Astrocyte (in vitro differentiated cells and primary cell): ENCODE data around the gene PPP1R14C. TPM values are rescaled to one million over a fixed set of nuclear protein-coding genes. Genes with fewer than 3 reads are reported as not detected.

Experiments used
- DNase-seq: peaks from one replicate; pipeline ENCODE4 v3.0.0-alpha.2; 2010; ENCODE audit warnings: low read depth
- FAIRE-seq: peaks from 2 replicates; lab custom pipeline; 2011; peaks lifted over from hg19 to GRCh38; lab: Jason Lieb, UNC
- H2AFZ ChIP-seq: 2 replicates; pipeline ENCODE4 v1.6.0; 2012; ENCODE audit warnings: low read depth, low read length, inconsistent platforms
- H3K27ac ChIP-seq: 2 replicates; pipeline ENCODE4 v1.5.1; 2011; ENCODE audit warnings: low read depth, low read length, inconsistent platforms
- H3K27me3 ChIP-seq: 2 replicates; pipeline ENCODE4 v1.6.0; 2011; ENCODE audit warnings: low read length, inconsistent platforms; ENCODE audit not compliant: insufficient read depth
- H3K36me3 ChIP-seq: 2 replicates; pipeline ENCODE4 v1.5.1; 2011; ENCODE audit warnings: low read length, inconsistent platforms; ENCODE audit not compliant: insufficient read depth
- H3K4me1 ChIP-seq: 2 replicates; pipeline ENCODE4 v1.5.1; 2011; ENCODE audit warnings: low read length, inconsistent platforms; ENCODE audit not compliant: insufficient read depth
- H3K4me2 ChIP-seq: 2 replicates; pipeline ENCODE4 v1.6.0; 2012; ENCODE audit warnings: low read length, inconsistent platforms
- H3K4me3 ChIP-seq: 2 replicates; pipeline ENCODE4 v1.5.1; 2011; ENCODE audit warnings: low read depth, mild to moderate bottlenecking, low read length, inconsistent platforms; ENCODE audit not compliant: insufficient read depth
- H3K79me2 ChIP-seq: 2 replicates; pipeline ENCODE4 v1.6.0; 2012; ENCODE audit warnings: mild to moderate bottlenecking, low read length, inconsistent platforms; ENCODE audit not compliant: insufficient read depth
- H3K9ac ChIP-seq: 2 replicates; pipeline ENCODE4 v1.6.0; 2012; ENCODE audit warnings: mild to moderate bottlenecking, low read length, inconsistent platforms
- H3K9me3 ChIP-seq: 2 replicates; pipeline ENCODE4 v1.5.1; 2012; ENCODE audit warnings: low read depth, mild to moderate bottlenecking, low read length, inconsistent platforms; ENCODE audit not compliant: insufficient read depth
- H4K20me1 ChIP-seq: 2 replicates; pipeline ENCODE4 v1.6.0; 2012; ENCODE audit warnings: low read length, inconsistent platforms; ENCODE audit not compliant: insufficient read depth
- H3K27ac Mint-ChIP-seq: one replicate; pipeline ENCODE4 v1.8.0; 2021; ENCODE audit warnings: mild to moderate bottlenecking, mixed read lengths; ENCODE audit not compliant: unreplicated experiment
- H3K27me3 Mint-ChIP-seq: one replicate; pipeline ENCODE4 v1.8.0; 2021; ENCODE audit warnings: low read depth, mixed read lengths; ENCODE audit not compliant: unreplicated experiment
- H3K36me3 Mint-ChIP-seq: one replicate; pipeline ENCODE4 v1.8.0; 2021; ENCODE audit warnings: low read depth, mixed read lengths; ENCODE audit not compliant: unreplicated experiment
- H3K4me1 Mint-ChIP-seq: one replicate; pipeline ENCODE4 v1.8.0; 2021; ENCODE audit warnings: low read depth, mixed read lengths; ENCODE audit not compliant: unreplicated experiment
- H3K4me3 Mint-ChIP-seq: one replicate; pipeline ENCODE4 v1.8.0; 2021; ENCODE audit warnings: mild to moderate bottlenecking, moderate library complexity, mixed read lengths; ENCODE audit not compliant: unreplicated experiment
- H3K9me3 Mint-ChIP-seq: one replicate; pipeline ENCODE4 v1.8.0; 2021; ENCODE audit warnings: mild to moderate bottlenecking, mixed read lengths; ENCODE audit not compliant: unreplicated experiment
- CTCF ChIP-seq: IDR thresholded peaks from 2 replicates; pipeline ENCODE4 v1.5.1; 2011; ENCODE audit warnings: low read depth, mild to moderate bottlenecking, inconsistent platforms, low read length, moderate library complexity; ENCODE audit not compliant: insufficient read depth
- EZH2 ChIP-seq: IDR thresholded peaks from 2 replicates; pipeline ENCODE4 v1.6.1; 2012; ENCODE audit warnings: mild to moderate bottlenecking, low read length, inconsistent platforms; ENCODE audit not compliant: insufficient read depth
- total RNA-seq: library from RNA; stranded (reverse); gene quantifications from 2 replicates; pipeline ENCODE4 v1.2.1, GENCODE V29; 2021

The PPP1R14C gene
- total RNA-seq, 1 donor from 2014 or later: 3.9 TPM

- H3K4me1 Mint-ChIP-seq: peaks cover 8% of the 10 kb centered on the region
- DNase-seq (no peak), FAIRE-seq (no peak)
- Histone ChIP-seq H3K79me2 (no peaks in the 10 kb centered on the region), H3K27me3 (no peaks in the 10 kb centered on the region), H2AFZ (no peak overlapping the region), H3K36me3 (no peaks in the 10 kb centered on the region), H3K9me3 (peaks cover 3% of the 10 kb centered on the region), H3K27ac (no peak overlapping the region), H3K4me2 (no peak overlapping the region), H3K9ac (no peak overlapping the region), H4K20me1 (no peaks in the 10 kb centered on the region), H3K4me3 (no peak overlapping the region), H3K4me1 (no peaks in the 10 kb centered on the region)
- no peak overlapping the region for H3K27ac Mint-ChIP-seq
- H3K4me3 Mint-ChIP-seq: no peak overlapping the region
- peaks cover 36% of the 10 kb centered on the region for H3K27me3 Mint-ChIP-seq
- TF ChIP-seq EZH2 (no peak), CTCF (no peak)
- H3K9me3 Mint-ChIP-seq: peaks cover 8% of the 10 kb centered on the region
- H3K36me3 Mint-ChIP-seq: no peaks in the 10 kb centered on the region
Measured at GRCh38 chr6:150196942-150197745, 54.3 kb downstream of the PPP1R14C start.

- Mint-ChIP-seq H3K4me3 (no peak overlapping the region), H3K4me1 (peaks cover 8% of the 10 kb centered on the region), H3K27me3 (peaks cover 38% of the 10 kb centered on the region), H3K36me3 (no peaks in the 10 kb centered on the region), H3K27ac (no peak overlapping the region), H3K9me3 (peaks cover under 1% of the 10 kb centered on the region)
- no peaks in the 10 kb centered on the region for H3K9me3 ChIP-seq
- H3K36me3 ChIP-seq: no peaks in the 10 kb centered on the region
- DNase-seq (no peak), FAIRE-seq (no peak)
- H4K20me1 ChIP-seq: no peaks in the 10 kb centered on the region
- H3K4me3 ChIP-seq: no peak overlapping the region
- H3K4me1 ChIP-seq: no peaks in the 10 kb centered on the region
- TF ChIP-seq EZH2 (no peak), CTCF (no peak)
- no peak overlapping the region for H3K9ac ChIP-seq
- no peak overlapping the region for H2AFZ ChIP-seq
- H3K4me2 ChIP-seq: no peak overlapping the region
- H3K79me2 ChIP-seq: no peaks in the 10 kb centered on the region
- H3K27ac ChIP-seq: no peak overlapping the region
- H3K27me3 ChIP-seq: no peaks in the 10 kb centered on the region
Measured at GRCh38 chr6:150198532-150198931, 55.7 kb downstream of the PPP1R14C start.

GRCh38 chr6:150199241-150199640 lies 56.4 kb downstream of the PPP1R14C start:
- Mint-ChIP-seq H3K27me3 (peaks cover 44% of the 10 kb centered on the region), H3K4me3 (no peak overlapping the region), H3K27ac (no peak overlapping the region), H3K9me3 (no peaks in the 10 kb centered on the region), H3K4me1 (peaks cover 8% of the 10 kb centered on the region), H3K36me3 (no peaks in the 10 kb centered on the region)
- no peak overlapping the region for H3K27ac ChIP-seq
- no peaks in the 10 kb centered on the region for H4K20me1 ChIP-seq
- no peaks in the 10 kb centered on the region for H3K36me3 ChIP-seq
- no peak for TF ChIP-seq CTCF
- TF ChIP-seq EZH2: no peak
- no peak overlapping the region for H2AFZ ChIP-seq
- no peaks in the 10 kb centered on the region for H3K4me1 ChIP-seq
- no peak overlapping the region for H3K4me3 ChIP-seq
- no peak overlapping the region for H3K9ac ChIP-seq
- no peaks in the 10 kb centered on the region for H3K79me2 ChIP-seq
- FAIRE-seq (no peak), DNase-seq (no peak)
- H3K27me3 ChIP-seq: no peaks in the 10 kb centered on the region
- no peaks in the 10 kb centered on the region for H3K9me3 ChIP-seq
- H3K4me2 ChIP-seq: no peak overlapping the region
